K562 (cell line): ENCODE measurements around the gene KCNG1. TPM values are rescaled to one million over a fixed set of nuclear protein-coding genes. Genes with fewer than 3 reads are reported as not detected.

Source experiments
- ATAC-seq: fragments of 200-7000 bp; cut with Tn5 transposase; 3 replicates; pipeline ENCODE4 v1.9.1; 2020; ENCODE audit warnings: moderate library complexity
- BruUV-seq: library from RNA; stranded (reverse); fragments of 400-500 nt; replicated peaks from 2 replicates; lab custom pipeline; 2021; lab: Mats Ljungman, UMichigan
- CTCF ChIA-PET: fragments of 300-600 bp; formaldehyde crosslinking; extraction: SDS; loops from one replicate; lab custom pipeline; 2021; ENCODE audit warnings: low intra/inter-chr PET ratio; lab: Yijun Ruan, JAX
- POLR2A ChIA-PET: fragments of 300-600, 350-650 bp; sonication (Branson Sonifier 250); formaldehyde crosslinking; extraction: SDS; loops from one replicate; lab custom pipeline; 2021; ENCODE audit warnings: antibody characterized with exemption, inconsistent platforms; lab: Yijun Ruan, JAX
- DNase-seq, 4 experiments: peaks; one replicate each; pipeline versions ENCODE4 v3.0.0 to v3.0.0-alpha.2; 2011 to 2018; ENCODE audit warnings: low spot score in 3 of 4, mixed read lengths in 3 of 4; ENCODE audit errors: extremely low read depth in 1 of 4
- FAIRE-seq: peaks from 2 replicates; lab custom pipeline; 2011; peaks lifted over from hg19 to GRCh38; lab: Jason Lieb, UNC
- H2AFZ ChIP-seq: 2 replicates; pipeline ENCODE4 v1.6.0; 2011; ENCODE audit warnings: low read depth, low read length, control low read depth, inconsistent platforms
- H3K27ac ChIP-seq: fragments of 200-600 bp; 3 replicates; pipeline ENCODE4 v1.8.0; 2011; ENCODE audit warnings: low read depth, mild to moderate bottlenecking, control low read depth, inconsistent platforms, low read length, moderate library complexity, mixed read lengths; ENCODE audit errors: extremely low read depth
- H3K27me3 ChIP-seq, 2 experiments: fragments of 300-600 bp in 1 of 2; 2 replicates in 1 of 2; 3 replicates in 1 of 2; pipeline versions ENCODE4 v1.6.0 to v1.8.0; 2011; ENCODE audit warnings: inconsistent platforms in 2 of 2, low read length in 2 of 2, mild to moderate bottlenecking in 1 of 2, mixed read lengths in 1 of 2, moderate library complexity in 1 of 2; ENCODE audit not compliant: control insufficient read depth in 2 of 2, insufficient read depth in 2 of 2
- H3K36me3 ChIP-seq: fragments of 300-600 bp; 3 replicates; pipeline ENCODE4 v1.8.0; 2011; ENCODE audit warnings: mild to moderate bottlenecking, low read length, inconsistent platforms; ENCODE audit not compliant: control insufficient read depth, insufficient read depth
- H3K4me1 ChIP-seq, 2 experiments: fragments of 200-600 bp in 1 of 2; replicated peaks in 1 of 2; 2 replicates in 1 of 2; 3 replicates in 1 of 2; pipeline versions ENCODE4 v1.5.1 to v1.8.0; 2011; ENCODE audit warnings: inconsistent platforms in 2 of 2, low read length in 2 of 2, mild to moderate bottlenecking in 1 of 2, mixed read lengths in 1 of 2, moderate library complexity in 1 of 2; ENCODE audit not compliant: control insufficient read depth in 2 of 2, insufficient read depth in 2 of 2
- H3K4me2 ChIP-seq: 2 replicates; pipeline ENCODE4 v1.6.1; 2011; ENCODE audit warnings: low read length, control low read depth, inconsistent platforms, mixed read lengths; ENCODE audit not compliant: insufficient read depth
- H3K4me3 ChIP-seq: fragments of 200-600 bp; sonication (generic), shearing (Covaris generic); 2 replicates; pipeline ENCODE4 v1.5.1; 2016; ENCODE audit warnings: control low read depth, inconsistent platforms
- H3K79me2 ChIP-seq: fragments of 200-600 bp; 3 replicates; pipeline ENCODE4 v1.8.0; 2011; ENCODE audit warnings: low read length, inconsistent platforms; ENCODE audit not compliant: control insufficient read depth, insufficient read depth
- H3K9ac ChIP-seq, 2 experiments: 2 replicates each; pipeline versions ENCODE4 v1.6.0 to v1.6.1; 2011; ENCODE audit warnings: low read depth in 2 of 2, low read length in 2 of 2, control low read depth in 1 of 2, inconsistent platforms in 1 of 2, mild to moderate bottlenecking in 1 of 2, mixed read lengths in 1 of 2; ENCODE audit not compliant: insufficient read depth in 1 of 2
- H3K9me1 ChIP-seq: one replicate; pipeline ENCODE4 v1.6.0; 2011; ENCODE audit warnings: inconsistent platforms, mild to moderate bottlenecking, low read length, moderate library complexity; ENCODE audit not compliant: control insufficient read depth, insufficient read depth
- H3K9me3 ChIP-seq: replicated peaks from 2 replicates; pipeline ENCODE4 v1.5.1; 2011; ENCODE audit warnings: low read depth, low read length, inconsistent platforms; ENCODE audit not compliant: control insufficient read depth, insufficient read depth
- H4K20me1 ChIP-seq: replicated peaks from 2 replicates; pipeline ENCODE4 v1.6.1; 2011; ENCODE audit warnings: low read length, inconsistent platforms, mixed read lengths; ENCODE audit not compliant: control insufficient read depth, insufficient read depth
- ASH1L ChIP-seq: fragments of 450-650 bp; IDR thresholded peaks from 2 replicates; pipeline ENCODE4 v1.6.1; 2018; ENCODE audit warnings: borderline replicate concordance, mild to moderate bottlenecking, low read depth; ENCODE audit not compliant: partially characterized antibody
- BCL6 ChIP-seq: fragments of 250-450 bp; sonication (Bioruptor Pico); IDR thresholded peaks from 2 replicates; pipeline ENCODE4 v1.4.0; 2020
- E2F3 ChIP-seq: fragments of 250-450 bp; sonication (Bioruptor Pico); IDR thresholded peaks from 2 replicates; pipeline ENCODE4 v1.4.0; 2020; ENCODE audit warnings: mild to moderate bottlenecking
- FOXJ2 ChIP-seq: fragments of 200-800 bp; sonication (Bioruptor generic); IDR thresholded peaks from 2 replicates; pipeline ENCODE4 v1.6.1; 2016; ENCODE audit warnings: missing genetic modification characterization, missing compliant biosample characterization
- IFI16 ChIP-seq: fragments of 250-450 bp; sonication (Bioruptor Pico); IDR thresholded peaks from 2 replicates; pipeline ENCODE4 v2.1.2; 2022; ENCODE audit warnings: mild to moderate bottlenecking, inconsistent platforms
- IRF2 ChIP-seq: sonication (generic); formaldehyde crosslinking; IDR thresholded peaks from 2 replicates; pipeline ENCODE4 v1.8.1; 2022; ENCODE audit warnings: mild to moderate bottlenecking, missing genetic modification reagents
- MEF2A ChIP-seq: IDR thresholded peaks from 2 replicates; pipeline ENCODE4 v1.6.1; 2011; ENCODE audit warnings: low read depth, mild to moderate bottlenecking, low read length, moderate library complexity; ENCODE audit not compliant: control insufficient read depth
- PML ChIP-seq: IDR thresholded peaks from 2 replicates; pipeline ENCODE4 v1.6.1; 2012; ENCODE audit warnings: low read length, inconsistent platforms
- PURB ChIP-seq: sonication (generic); formaldehyde crosslinking; IDR thresholded peaks from 2 replicates; pipeline ENCODE4 v1.9.0; 2021; ENCODE audit warnings: low read depth, mild to moderate bottlenecking, missing genetic modification reagents
- SREBF1 ChIP-seq: fragments of 150-350 bp; IDR thresholded peaks from 2 replicates; pipeline ENCODE4 v1.6.1; 2014; ENCODE audit warnings: antibody characterized with exemption, low read depth, low read length, borderline replicate concordance
- ZFP30 ChIP-seq: fragments of 250-450 bp; sonication (Bioruptor Pico); IDR thresholded peaks from 2 replicates; pipeline ENCODE4 v1.8.0; 2022; ENCODE audit warnings: moderate library complexity, mild to moderate bottlenecking, inconsistent platforms, borderline replicate concordance
- ZNF174 ChIP-seq: fragments of 250-450 bp; sonication (Bioruptor Pico); IDR thresholded peaks from 2 replicates; pipeline ENCODE4 v1.4.0; 2020; ENCODE audit warnings: mild to moderate bottlenecking
- ZNF444 ChIP-seq: fragments of 250-450 bp; sonication (Bioruptor Pico); IDR thresholded peaks from 2 replicates; pipeline ENCODE4 v1.4.0; 2020; ENCODE audit warnings: mild to moderate bottlenecking, moderate library complexity
- WGBS: fragments of 100-300 bp; shearing (Covaris generic); methylation state at CpG from one replicate; pipeline ENCODE4 v1.1.6; 2016; ENCODE audit warnings: low coverage, mixed read lengths; ENCODE audit not compliant: insufficient coverage; ENCODE audit errors: missing lambda C conversion rate; 5-methylcytosine and 5-hydroxymethylcytosine counted together
- in situ Hi-C: fragments of 300-500 bp; cut with MboI; formaldehyde crosslinking; loops from 4 replicates; pipeline ENCODE4 v1.15.0; 2018; ENCODE audit warnings: inconsistent platforms, mixed read lengths
- intact Hi-C: fragments of 100-400 bp; cut with micrococcal nuclease; formaldehyde crosslinking; loops from 2 replicates; pipeline ENCODE4 v1.14.2; 2022
- polyA plus RNA-seq, 8 experiments: library from polyadenylated mRNA; depleted of rRNA in 4 of 8; stranded (reverse) in 5 of 8; unstranded in 3 of 8; fragments of >200 nt; fragmentation: Nextera tagmentation in 2 of 8; fragmentation: Illumina TruSeq in 1 of 8; extraction: Ambion mirVana in 2 of 8; extraction: Trizol in 1 of 8; gene quantifications; 2 replicates each; pipeline versions ENCODE4 v1.2.1 to v1.2.3, GENCODE V29; 2011 to 2014; ENCODE audit warnings: inconsistent platforms in 1 of 8, missing spikeins in 1 of 8
- total RNA-seq, 7 experiments: library from RNA; depleted of rRNA in 6 of 7; stranded (reverse); fragments of >200 nt in 6 of 7; fragmentation: Illumina TruSeq in 2 of 7; extraction: Trizol in 2 of 7; gene quantifications; 2 replicates each; pipeline versions ENCODE4 v1.2.1 to v1.2.3, GENCODE V29; 2011 to 2021; ENCODE audit warnings: low replicate concordance in 1 of 7
- TF ChIP-seq, protein P1 (sequence below): fragments of 200-800 bp; sonication (Bioruptor generic); IDR thresholded peaks from 2 replicates; pipeline ENCODE4 v1.6.1; 2017; ENCODE audit warnings: missing genetic modification characterization, missing compliant biosample characterization
- TF ChIP-seq, protein P2 (sequence below): sonication (generic); formaldehyde crosslinking; IDR thresholded peaks from 2 replicates; pipeline ENCODE4 v1.5.0; 2020; ENCODE audit warnings: missing genetic modification reagents
- TF ChIP-seq, protein P3 (sequence below): sonication (generic); formaldehyde crosslinking; IDR thresholded peaks from 2 replicates; pipeline ENCODE4 v1.8.1; 2022; ENCODE audit warnings: missing genetic modification reagents
- TF ChIP-seq, protein P4 (sequence below): sonication (generic); formaldehyde crosslinking; IDR thresholded peaks from 2 replicates; pipeline ENCODE4 v1.9.0; 2022; ENCODE audit warnings: mild to moderate bottlenecking, missing genetic modification reagents

The KCNG1 gene
- total and polyA plus RNA-seq, 9 of the 15 experiments (the other 6 are each of a cell fraction or from before 2014, with no cell fraction given), result 0.06 to 1.5 (median 0.22) TPM; not detected in 2

DNA sequence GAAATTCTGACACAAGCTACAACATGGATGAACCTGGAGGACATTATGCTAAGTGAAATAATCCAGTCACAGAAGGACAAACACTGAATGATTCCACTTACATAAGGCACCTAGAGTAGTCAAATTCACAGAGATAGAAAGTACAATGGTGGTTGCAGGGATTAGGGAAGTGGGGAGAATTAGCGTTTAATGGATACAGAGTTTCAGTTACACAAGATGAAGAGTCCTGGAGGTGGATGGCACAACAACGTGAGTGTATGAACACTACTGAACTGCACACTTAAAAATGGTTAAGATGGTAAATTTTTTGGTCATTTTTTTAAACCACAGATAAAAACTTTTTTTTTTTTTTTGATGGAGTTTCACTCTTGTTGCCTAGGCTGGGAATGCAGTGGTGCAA, 39.6 kb downstream of the KCNG1 start (continued):
- TF ChIP-seq ZFP30 (CRISPR knock-in tag) (no peak), ASH1L (no peak)
- TF ChIP-seq, protein P1, sequence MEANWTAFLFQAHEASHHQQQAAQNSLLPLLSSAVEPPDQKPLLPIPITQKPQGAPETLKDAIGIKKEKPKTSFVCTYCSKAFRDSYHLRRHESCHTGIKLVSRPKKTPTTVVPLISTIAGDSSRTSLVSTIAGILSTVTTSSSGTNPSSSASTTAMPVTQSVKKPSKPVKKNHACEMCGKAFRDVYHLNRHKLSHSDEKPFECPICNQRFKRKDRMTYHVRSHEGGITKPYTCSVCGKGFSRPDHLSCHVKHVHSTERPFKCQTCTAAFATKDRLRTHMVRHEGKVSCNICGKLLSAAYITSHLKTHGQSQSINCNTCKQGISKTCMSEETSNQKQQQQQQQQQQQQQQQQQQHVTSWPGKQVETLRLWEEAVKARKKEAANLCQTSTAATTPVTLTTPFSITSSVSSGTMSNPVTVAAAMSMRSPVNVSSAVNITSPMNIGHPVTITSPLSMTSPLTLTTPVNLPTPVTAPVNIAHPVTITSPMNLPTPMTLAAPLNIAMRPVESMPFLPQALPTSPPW (CRISPR knock-in tag), result no peak

DNA sequence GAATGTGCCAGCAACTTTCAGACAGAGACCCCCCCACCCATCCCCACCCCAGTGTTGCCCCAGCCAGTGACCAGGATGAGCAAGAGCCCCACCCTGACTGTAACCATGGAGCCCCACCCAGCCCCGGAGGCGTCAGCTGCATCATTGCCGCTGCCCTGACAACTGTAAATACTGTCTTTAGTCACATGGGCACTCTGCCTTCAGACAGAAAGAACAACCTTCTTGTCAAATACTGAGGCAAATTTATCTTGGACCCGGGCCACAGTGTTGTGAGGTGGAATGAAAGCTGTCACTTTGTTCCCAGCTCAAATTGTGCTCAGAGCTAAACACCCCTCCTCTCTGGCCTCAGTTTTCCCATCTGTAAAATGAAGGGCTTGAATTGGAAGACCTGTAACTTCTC, 40.5 kb downstream of the KCNG1 start:
- Histone ChIP-seq H2AFZ (no peak overlapping the region), H3K4me1 (peaks cover 0 to 9% of the 10 kb centered on the region in 2 experiments; a peak in 3 of 5 replicates), H3K4me3 (no peak overlapping the region), H3K9me3 (no peaks in the 10 kb centered on the region), H3K27ac (no peak overlapping the region), H3K36me3 (no peaks in the 10 kb centered on the region), H3K79me2 (no peaks in the 10 kb centered on the region), H3K27me3 (peaks cover 13 to 36% of the 10 kb centered on the region in 2 experiments; a peak in 4 of 5 replicates), H3K4me2 (no peak overlapping the region), H4K20me1 (no peaks in the 10 kb centered on the region; the same call in 1 of the 2 replicates), H3K9me1 (no peaks in the 10 kb centered on the region), H3K9ac (no peak overlapping the region)
- in situ Hi-C loops (loop anchor here (25.0 kb wide), 1 partner anchor 1105 kb away; no protein-coding TSS in a partner anchor), intact Hi-C loops (loop anchor here (5.0 to 10.0 kb wide), 2 partner anchors 190 to 642 kb away; no protein-coding TSS in a partner anchor)
- no peak for DNase-seq
- BruUV-seq, result no TSS peak
- ChIA-PET POLR2A (interaction anchor here (0.5 to 1.2 kb wide), 4 partner anchors 114 to 335 kb away, joined by 3 to 4 read pairs (median 4); no protein-coding TSS in a partner anchor), CTCF (no interaction called here)
- 0% methylated on average over 4 of the region's 4 CpGs for WGBS
- FAIRE-seq, result no peak
- ATAC-seq, result peak; percentile 53; the same call in 1 of the 3 replicates
- no peak for TF ChIP-seq PURB (CRISPR knock-in tag)
- TF ChIP-seq, protein P2, sequence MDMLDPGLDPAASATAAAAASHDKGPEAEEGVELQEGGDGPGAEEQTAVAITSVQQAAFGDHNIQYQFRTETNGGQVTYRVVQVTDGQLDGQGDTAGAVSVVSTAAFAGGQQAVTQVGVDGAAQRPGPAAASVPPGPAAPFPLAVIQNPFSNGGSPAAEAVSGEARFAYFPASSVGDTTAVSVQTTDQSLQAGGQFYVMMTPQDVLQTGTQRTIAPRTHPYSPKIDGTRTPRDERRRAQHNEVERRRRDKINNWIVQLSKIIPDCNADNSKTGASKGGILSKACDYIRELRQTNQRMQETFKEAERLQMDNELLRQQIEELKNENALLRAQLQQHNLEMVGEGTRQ, result peak; percentile 28; the same call in 1 of the 2 replicates
- TF ChIP-seq IRF2 (CRISPR knock-in tag), result no peak
- TF ChIP-seq, protein P3, sequence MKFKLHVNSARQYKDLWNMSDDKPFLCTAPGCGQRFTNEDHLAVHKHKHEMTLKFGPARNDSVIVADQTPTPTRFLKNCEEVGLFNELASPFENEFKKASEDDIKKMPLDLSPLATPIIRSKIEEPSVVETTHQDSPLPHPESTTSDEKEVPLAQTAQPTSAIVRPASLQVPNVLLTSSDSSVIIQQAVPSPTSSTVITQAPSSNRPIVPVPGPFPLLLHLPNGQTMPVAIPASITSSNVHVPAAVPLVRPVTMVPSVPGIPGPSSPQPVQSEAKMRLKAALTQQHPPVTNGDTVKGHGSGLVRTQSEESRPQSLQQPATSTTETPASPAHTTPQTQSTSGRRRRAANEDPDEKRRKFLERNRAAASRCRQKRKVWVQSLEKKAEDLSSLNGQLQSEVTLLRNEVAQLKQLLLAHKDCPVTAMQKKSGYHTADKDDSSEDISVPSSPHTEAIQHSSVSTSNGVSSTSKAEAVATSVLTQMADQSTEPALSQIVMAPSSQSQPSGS (CRISPR knock-in tag), result no peak
- TF ChIP-seq MEF2A, result no peak
- no peak for TF ChIP-seq PML
- TF ChIP-seq E2F3 (CRISPR knock-in tag), result no peak
- no peak for TF ChIP-seq ZNF444 (CRISPR knock-in tag)
- TF ChIP-seq FOXJ2, result peak; percentile 77
- no peak for TF ChIP-seq IFI16
- no peak for TF ChIP-seq ZNF174
- no peak for TF ChIP-seq SREBF1
- no peak for TF ChIP-seq BCL6
- TF ChIP-seq, protein P4, sequence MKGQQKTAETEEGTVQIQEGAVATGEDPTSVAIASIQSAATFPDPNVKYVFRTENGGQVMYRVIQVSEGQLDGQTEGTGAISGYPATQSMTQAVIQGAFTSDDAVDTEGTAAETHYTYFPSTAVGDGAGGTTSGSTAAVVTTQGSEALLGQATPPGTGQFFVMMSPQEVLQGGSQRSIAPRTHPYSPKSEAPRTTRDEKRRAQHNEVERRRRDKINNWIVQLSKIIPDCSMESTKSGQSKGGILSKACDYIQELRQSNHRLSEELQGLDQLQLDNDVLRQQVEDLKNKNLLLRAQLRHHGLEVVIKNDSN (CRISPR knock-in tag), result 0 out of 2 replicates have a peak, but pooled peaks have one; percentile 22
